ENCODE results near the gene NCKAP5. TPM values are rescaled to one million over a fixed set of nuclear protein-coding genes. Genes with fewer than 3 reads are reported as not detected.

Gene NCKAP5
- total and polyA plus RNA-seq, 9 of the 15 experiments (the other 6 are each of a cell fraction or from before 2014, with no cell fraction given), result not detected

- no peak overlapping the region for H3K9ac ChIP-seq (ENCODE audit: insufficient read depth in 1 of 2, low read depth in 2 of 2, low read length in 2 of 2)
- H3K27me3 ChIP-seq (ENCODE audit: control insufficient read depth in 2 of 2, insufficient read depth in 2 of 2, low read length in 2 of 2), result peaks cover 2 to 21% of the 10 kb centered on the region in 2 experiments; a peak in 3 of 5 replicates
- no peak overlapping the region for H3K4me3 ChIP-seq
- no peaks in the 10 kb centered on the region for H4K20me1 ChIP-seq (replicated peaks; ENCODE audit: control insufficient read depth, insufficient read depth, low read length)
- BruUV-seq (replicated peaks), result no TSS peak
- no peaks in the 10 kb centered on the region for H3K9me1 ChIP-seq (ENCODE audit: control insufficient read depth, insufficient read depth, low read length)
- WGBS (ENCODE audit: insufficient coverage, low coverage, missing lambda C conversion rate), result 23% methylated on average over 35 of the region's 80 CpGs
- H3K36me3 ChIP-seq (ENCODE audit: control insufficient read depth, insufficient read depth, low read length), result no peaks in the 10 kb centered on the region
- in situ Hi-C loops (cut with MboI) (no loop called here), intact Hi-C loops (cut with micrococcal nuclease) (no loop called here)
- H3K27ac ChIP-seq (ENCODE audit: extremely low read depth, low read depth, low read length), result no peak overlapping the region
- H3K4me1 ChIP-seq (replicated peaks in 1 of 2; ENCODE audit: control insufficient read depth in 2 of 2, insufficient read depth in 2 of 2, low read length in 2 of 2), result peaks cover 0 to 12% of the 10 kb centered on the region in 2 experiments; a peak in 1 of 5 replicates
- H3K9me3 ChIP-seq (replicated peaks; ENCODE audit: control insufficient read depth, insufficient read depth, low read depth, low read length), result no peaks in the 10 kb centered on the region
- H2AFZ ChIP-seq (ENCODE audit: low read depth, low read length), result no peak overlapping the region
- DNase-seq (ENCODE audit: extremely low read depth in 1 of 4, low spot score in 3 of 4), result no peak
- no peak for ATAC-seq
- ChIA-PET CTCF (ENCODE audit: low intra/inter-chr PET ratio) (no interaction called here), POLR2A (no interaction called here)
- H3K79me2 ChIP-seq (ENCODE audit: control insufficient read depth, insufficient read depth, low read length), result no peaks in the 10 kb centered on the region
- H3K4me2 ChIP-seq (ENCODE audit: insufficient read depth, low read length), result no peak overlapping the region
- TF ChIP-seq ATF1 (CRISPR knock-in tag; IDR thresholded peaks at IDR 0.05) (no peak), ATF1 (tag; IDR thresholded peaks at IDR 0.05) (no peak)
- no peak for FAIRE-seq
These were observed 899.0 kb downstream of the NCKAP5 start for GRCh38 chr2:132668987-132669907.

DNA sequence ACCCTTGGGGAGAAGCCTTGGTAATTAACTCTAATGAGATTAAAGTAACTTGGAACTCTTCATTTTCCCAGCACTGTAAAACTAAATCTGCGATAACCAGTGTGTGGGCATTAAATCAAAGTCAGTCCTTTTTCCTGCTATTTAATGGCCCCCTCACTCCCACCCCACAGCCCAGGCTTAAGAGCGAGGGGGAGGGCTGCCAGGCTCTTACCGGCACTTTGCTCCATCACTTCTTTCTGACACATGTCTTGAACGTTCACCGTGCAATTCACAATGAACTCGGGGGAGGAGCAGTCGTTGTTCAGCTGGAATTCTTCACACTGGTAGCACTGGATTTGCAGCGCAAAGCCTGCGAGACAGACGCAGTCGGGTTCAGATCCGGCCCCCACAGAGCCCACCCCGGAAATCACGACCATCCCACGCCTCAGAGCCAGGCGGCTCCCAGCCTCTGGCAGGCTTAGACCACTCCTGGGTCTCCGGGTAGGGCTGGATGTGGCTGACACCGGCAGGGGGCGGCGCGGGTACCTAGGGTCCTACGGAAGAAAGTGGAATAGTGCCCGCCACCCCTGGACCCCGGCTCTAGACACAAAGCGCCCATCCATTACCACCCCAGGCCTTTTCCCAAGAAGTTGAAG is 900.0 kb downstream of the NCKAP5 start:
- peaks cover 2 to 21% of the 10 kb centered on the region in 2 experiments; a peak in 3 of 5 replicates for H3K27me3 ChIP-seq (ENCODE audit: control insufficient read depth in 2 of 2, insufficient read depth in 2 of 2, low read length in 2 of 2)
- H4K20me1 ChIP-seq (replicated peaks; ENCODE audit: control insufficient read depth, insufficient read depth, low read length), result no peaks in the 10 kb centered on the region
- no peaks in the 10 kb centered on the region for H3K79me2 ChIP-seq (ENCODE audit: control insufficient read depth, insufficient read depth, low read length)
- no peak overlapping the region for H3K4me2 ChIP-seq (ENCODE audit: insufficient read depth, low read length)
- TF ChIP-seq, protein P1, sequence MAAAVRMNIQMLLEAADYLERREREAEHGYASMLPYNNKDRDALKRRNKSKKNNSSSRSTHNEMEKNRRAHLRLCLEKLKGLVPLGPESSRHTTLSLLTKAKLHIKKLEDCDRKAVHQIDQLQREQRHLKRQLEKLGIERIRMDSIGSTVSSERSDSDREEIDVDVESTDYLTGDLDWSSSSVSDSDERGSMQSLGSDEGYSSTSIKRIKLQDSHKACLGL (CRISPR knock-in tag; IDR thresholded peaks at IDR 0.05; ENCODE audit: borderline replicate concordance, poor library complexity, severe bottlenecking), result no peak
- TF ChIP-seq CTCF (IDR thresholded peaks at IDR 0.05 in 2 of 3, conservative IDR thresholded peaks at IDR 0.05 in 1 of 3; ENCODE audit: insufficient read depth in 2 of 3, low read depth in 1 of 3, low read length in 3 of 3), result 0 out of 6 replicates have a peak, but pooled peaks of 1 of the 3 experiments have one; percentile 2
- POLR2A ChIA-PET, result no interaction called here
- CTCF ChIA-PET (ENCODE audit: low intra/inter-chr PET ratio), result no interaction called here
- H3K9me1 ChIP-seq (ENCODE audit: control insufficient read depth, insufficient read depth, low read length), result no peaks in the 10 kb centered on the region
- no peak overlapping the region for H3K9ac ChIP-seq (ENCODE audit: insufficient read depth in 1 of 2, low read depth in 2 of 2, low read length in 2 of 2)
- H3K4me3 ChIP-seq, result no peak overlapping the region
- no peak for ATAC-seq
- in situ Hi-C loops (cut with MboI), result no loop called here
- intact Hi-C loops (cut with micrococcal nuclease), result no loop called here
- no peaks in the 10 kb centered on the region for H3K36me3 ChIP-seq (ENCODE audit: control insufficient read depth, insufficient read depth, low read length)
- H3K9me3 ChIP-seq (replicated peaks; ENCODE audit: control insufficient read depth, insufficient read depth, low read depth, low read length), result no peaks in the 10 kb centered on the region
- no peak for FAIRE-seq
- 5% methylated on average over 17 of the region's 25 CpGs for WGBS (ENCODE audit: insufficient coverage, low coverage, missing lambda C conversion rate)
- DNase-seq (ENCODE audit: extremely low read depth in 1 of 4, low spot score in 3 of 4), result no peak
- H2AFZ ChIP-seq (ENCODE audit: low read depth, low read length), result no peak overlapping the region
- no peak overlapping the region for H3K27ac ChIP-seq (ENCODE audit: extremely low read depth, low read depth, low read length)
- BruUV-seq (replicated peaks), result no TSS peak
- H3K4me1 ChIP-seq (replicated peaks in 1 of 2; ENCODE audit: control insufficient read depth in 2 of 2, insufficient read depth in 2 of 2, low read length in 2 of 2), result peaks cover 0 to 12% of the 10 kb centered on the region in 2 experiments; a peak in 1 of 5 replicates

All from K562 (cell line).